Urinary bladder (tissue), 4 donors: ENCODE measurements around the gene CLVS2. TPM values are rescaled to one million over a fixed set of nuclear protein-coding genes. Genes with fewer than 3 reads are reported as not detected.

Experiments
- DNase-seq: peaks from one replicate; pipeline ENCODE4 v3.0.0-alpha.2; 2015; ENCODE audit errors: extremely low spot score
- H3K27ac ChIP-seq: one replicate; pipeline ENCODE4 v1.5.1; 2013; ENCODE audit warnings: low read depth, mild to moderate bottlenecking, moderate library complexity
- H3K36me3 ChIP-seq: one replicate; pipeline ENCODE4 v1.6.1; 2013; ENCODE audit warnings: mild to moderate bottlenecking, moderate library complexity; ENCODE audit not compliant: insufficient read depth
- H3K4me1 ChIP-seq: one replicate; pipeline ENCODE4 v1.6.1; 2013; ENCODE audit warnings: mild to moderate bottlenecking, moderate library complexity; ENCODE audit not compliant: insufficient read depth
- H3K4me3 ChIP-seq: one replicate; pipeline ENCODE4 v1.5.1; 2013; ENCODE audit warnings: low read depth, low read length
- WGBS: extraction: QIAGEN DNeasy Blood & Tissue Kit; methylation state at CpG from one replicate; pipeline ENCODE4 v1.1.7; 2013; 5-methylcytosine and 5-hydroxymethylcytosine counted together
- polyA plus RNA-seq: library from polyadenylated mRNA; stranded (reverse); fragments of 200-250 nt; gene quantifications from one replicate; pipeline ENCODE4 v1.2.3, GENCODE V29; 2013
- total RNA-seq: library from RNA; depleted of rRNA; stranded (reverse); fragments of >200 nt; gene quantifications from one replicate; pipeline ENCODE4 v1.2.3, GENCODE V29; 2014
- donor health status: healthy with polysubstance abuse.
- donor health status: healthy.

Gene CLVS2
- total and polyA plus RNA-seq, 2 donors = 0.10 to 2.1 TPM

- no peak overlapping the region for H3K4me3 ChIP-seq
- no peak for DNase-seq
- no peak overlapping the region for H3K27ac ChIP-seq
- H3K36me3 ChIP-seq = no peaks in the 10 kb centered on the region
- H3K4me1 ChIP-seq = no peaks in the 10 kb centered on the region
- WGBS = 70% methylated on average over 3 of the region's 3 CpGs
These were observed 48.4 kb downstream of the CLVS2 start for GRCh38 chr6:123044341-123044860.

GRCh38 chr6:123053602-123054225 is 57.7 kb downstream of the CLVS2 start:
- no peak overlapping the region for H3K4me3 ChIP-seq
- H3K4me1 ChIP-seq = no peaks in the 10 kb centered on the region
- H3K27ac ChIP-seq = no peak overlapping the region
- H3K36me3 ChIP-seq = no peaks in the 10 kb centered on the region
- DNase-seq = no peak
- WGBS = 73% methylated on average over 8 of the region's 8 CpGs

- no peak overlapping the region for H3K27ac ChIP-seq
- H3K36me3 ChIP-seq = no peaks in the 10 kb centered on the region
- no peaks in the 10 kb centered on the region for H3K4me1 ChIP-seq
- no peak overlapping the region for H3K4me3 ChIP-seq
- DNase-seq = no peak
- WGBS = 76% methylated on average over 1 of the region's 1 CpG
These were observed 59.2 kb downstream of the CLVS2 start for GRCh38 chr6:123055256-123055655.

GRCh38 chr6:123062670-123063069 is 66.6 kb downstream of the CLVS2 start:
- Histone ChIP-seq H3K36me3 (no peaks in the 10 kb centered on the region), H3K27ac (no peak overlapping the region), H3K4me1 (no peaks in the 10 kb centered on the region), H3K4me3 (no peak overlapping the region)
- no peak for DNase-seq
- 55% methylated on average over 1 of the region's 1 CpG for WGBS

GRCh38 chr6:123064038-123064437 is 68.0 kb downstream of the CLVS2 start:
- WGBS = 31% methylated on average over 2 of the region's 2 CpGs
- H3K4me3 ChIP-seq = no peak overlapping the region

GRCh38 chr6:123074616-123075015 is 78.6 kb downstream of the CLVS2 start:
- no peak for DNase-seq
- Histone ChIP-seq H3K36me3 (no peaks in the 10 kb centered on the region), H3K4me3 (no peak overlapping the region), H3K27ac (no peak overlapping the region), H3K4me1 (no peaks in the 10 kb centered on the region)
- 78% methylated on average over 2 of the region's 2 CpGs for WGBS

More at GRCh38 chr6:123064038-123064437, 68.0 kb downstream of the CLVS2 start:
- H3K36me3 ChIP-seq = no peaks in the 10 kb centered on the region
- H3K4me1 ChIP-seq = no peaks in the 10 kb centered on the region
- H3K27ac ChIP-seq = no peak overlapping the region
- DNase-seq = no peak

DNA sequence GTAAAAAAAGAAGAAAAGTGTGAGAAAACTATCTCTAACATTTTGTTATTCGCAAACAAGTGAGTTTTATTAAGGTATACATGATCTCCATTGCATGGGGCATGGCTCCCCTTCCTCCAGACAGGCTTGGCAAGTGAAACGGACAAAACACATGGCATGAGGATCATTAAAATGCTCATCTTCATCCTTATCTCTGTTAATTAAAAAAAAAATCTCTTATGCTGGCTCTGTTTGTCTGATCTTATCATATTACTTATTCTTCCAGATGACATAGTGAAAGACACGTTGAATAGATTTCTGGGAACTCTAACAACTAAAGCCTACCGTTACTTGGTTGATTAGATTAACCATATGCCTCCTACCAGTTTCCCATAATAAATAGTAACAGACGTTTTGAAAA is 89.4 kb downstream of the CLVS2 start:
- Histone ChIP-seq H3K4me3 (no peak overlapping the region), H3K27ac (no peak overlapping the region), H3K36me3 (no peaks in the 10 kb centered on the region), H3K4me1 (no peaks in the 10 kb centered on the region)
- no peak for DNase-seq
- 50% methylated on average over 5 of the region's 5 CpGs for WGBS

DNA sequence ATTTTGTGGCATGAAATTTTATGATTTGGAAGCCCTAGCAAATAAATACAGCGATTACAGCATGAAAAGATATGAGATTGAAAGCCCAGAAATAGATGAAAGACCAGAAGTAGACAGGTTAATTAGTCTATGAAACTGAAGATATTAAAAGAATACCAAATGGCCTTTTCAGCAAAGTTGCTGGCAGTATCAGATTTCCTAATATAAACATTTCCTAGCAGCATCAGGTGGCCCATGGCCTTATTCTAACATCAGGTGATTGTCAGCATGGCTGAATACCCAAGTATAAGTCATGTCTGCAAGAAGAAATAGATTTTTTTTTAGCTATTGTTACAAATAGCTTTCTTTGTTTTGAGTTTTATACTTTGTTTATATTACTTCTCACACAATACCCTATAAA is 93.2 kb downstream of the CLVS2 start:
- DNase-seq = no peak
- H3K4me1 ChIP-seq = no peaks in the 10 kb centered on the region
- no peaks in the 10 kb centered on the region for H3K36me3 ChIP-seq
- WGBS = 58% methylated on average over 1 of the region's 1 CpG
- no peak overlapping the region for H3K4me3 ChIP-seq
- no peak overlapping the region for H3K27ac ChIP-seq

GRCh38 chr6:123091091-123091895 is 95.3 kb downstream of the CLVS2 start:
- Histone ChIP-seq H3K36me3 (no peaks in the 10 kb centered on the region), H3K27ac (peak overlapping the region; percentile 78), H3K4me3 (no peak overlapping the region), H3K4me1 (no peaks in the 10 kb centered on the region)
- DNase-seq = peak; percentile 20
- WGBS = 78% methylated on average over 2 of the region's 2 CpGs

- Histone ChIP-seq H3K4me3 (no peak overlapping the region), H3K36me3 (no peaks in the 10 kb centered on the region), H3K27ac (peak overlapping the region; percentile 45), H3K4me1 (no peaks in the 10 kb centered on the region)
- DNase-seq = no peak
These were observed 95.8 kb downstream of the CLVS2 start for GRCh38 chr6:123091896-123092271.

- no peak overlapping the region for H3K4me3 ChIP-seq
- H3K27ac ChIP-seq = no peak overlapping the region
- DNase-seq = no peak
- H3K4me1 ChIP-seq = no peaks in the 10 kb centered on the region
- H3K36me3 ChIP-seq = no peaks in the 10 kb centered on the region
- 47% methylated on average over 1 of the region's 1 CpG for WGBS
These were observed 98.8 kb downstream of the CLVS2 start for GRCh38 chr6:123094795-123095194.

- Histone ChIP-seq H3K4me1 (no peaks in the 10 kb centered on the region), H3K27ac (no peak overlapping the region), H3K36me3 (no peaks in the 10 kb centered on the region), H3K4me3 (no peak overlapping the region)
- no peak for DNase-seq
- WGBS = 59% methylated on average over 1 of the region's 1 CpG
These were observed 109.5 kb downstream of the CLVS2 start for GRCh38 chr6:123105561-123105960.

GRCh38 chr6:123116370-123116769 is 120.3 kb downstream of the CLVS2 start:
- no peak for DNase-seq
- H3K4me1 ChIP-seq = no peaks in the 10 kb centered on the region
- no peaks in the 10 kb centered on the region for H3K36me3 ChIP-seq
- H3K27ac ChIP-seq = no peak overlapping the region
- WGBS = 96% methylated on average over 7 of the region's 7 CpGs
- no peak overlapping the region for H3K4me3 ChIP-seq
